ENCODE data around the gene SYCE3.

The SYCE3 gene

DNA sequence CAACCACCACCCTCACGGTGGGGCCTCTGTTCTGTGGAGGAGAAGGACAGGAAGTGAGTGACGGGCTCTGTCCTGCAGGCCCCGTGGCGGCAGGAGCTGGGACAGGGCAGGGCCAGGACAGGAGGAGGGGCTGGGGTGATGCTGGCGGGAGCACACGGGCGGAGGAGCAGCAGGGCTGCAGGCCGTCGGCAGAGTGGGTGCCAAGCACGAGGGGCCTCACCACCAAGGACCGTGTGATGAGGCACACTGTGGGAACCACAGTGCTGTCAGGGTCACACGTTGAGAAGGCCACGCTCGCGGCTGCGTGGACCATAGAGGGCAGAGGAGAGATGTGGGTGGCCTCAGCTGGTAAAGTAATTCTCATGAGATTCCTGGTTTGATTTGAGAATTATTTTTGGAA is 45.8 kb downstream of the SYCE3 start:
- H3K27ac ChIP-seq (ENCODE audit: extremely low read depth, low read depth, low read length) = no peak overlapping the region
- ChIA-PET CTCF (interaction anchor here (1.9 kb wide), 1 partner anchor 9 kb away, joined by 13 read pairs; the partner anchor contains the start of gene SCO2), POLR2A (interaction anchor here (1.0 to 3.2 kb wide), 2 partner anchors 8 to 9 kb away, joined by 5 to 12 read pairs; partner anchors contain the start of genes LMF2, NCAPH2 and SCO2)
- TF ChIP-seq ZNF701 (tag by site-specific recombination; IDR thresholded peaks at IDR 0.05) (no peak), ZNF426 (tag by site-specific recombination; IDR thresholded peaks at IDR 0.05) (no peak), ZNF394 (tag by site-specific recombination; IDR thresholded peaks at IDR 0.05; ENCODE audit: borderline replicate concordance) (no peak), ZBTB20 (tag by site-specific recombination; IDR thresholded peaks at IDR 0.05) (no peak), RBAK (tag by site-specific recombination; IDR thresholded peaks at IDR 0.05) (no peak), ZNF341 (tag by site-specific recombination; IDR thresholded peaks at IDR 0.05; ENCODE audit: low read depth) (no peak), KLF9 (tag by site-specific recombination; IDR thresholded peaks at IDR 0.05; ENCODE audit: low read depth) (no peak), MZF1 (tag by site-specific recombination; IDR thresholded peaks at IDR 0.05; ENCODE audit: borderline replicate concordance) (no peak), KLF8 (tag by site-specific recombination; IDR thresholded peaks at IDR 0.05) (no peak)
- TF ChIP-seq, protein P1, sequence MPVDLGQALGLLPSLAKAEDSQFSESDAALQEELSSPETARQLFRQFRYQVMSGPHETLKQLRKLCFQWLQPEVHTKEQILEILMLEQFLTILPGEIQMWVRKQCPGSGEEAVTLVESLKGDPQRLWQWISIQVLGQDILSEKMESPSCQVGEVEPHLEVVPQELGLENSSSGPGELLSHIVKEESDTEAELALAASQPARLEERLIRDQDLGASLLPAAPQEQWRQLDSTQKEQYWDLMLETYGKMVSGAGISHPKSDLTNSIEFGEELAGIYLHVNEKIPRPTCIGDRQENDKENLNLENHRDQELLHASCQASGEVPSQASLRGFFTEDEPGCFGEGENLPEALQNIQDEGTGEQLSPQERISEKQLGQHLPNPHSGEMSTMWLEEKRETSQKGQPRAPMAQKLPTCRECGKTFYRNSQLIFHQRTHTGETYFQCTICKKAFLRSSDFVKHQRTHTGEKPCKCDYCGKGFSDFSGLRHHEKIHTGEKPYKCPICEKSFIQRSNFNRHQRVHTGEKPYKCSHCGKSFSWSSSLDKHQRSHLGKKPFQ (tag by site-specific recombination; IDR thresholded peaks at IDR 0.05) = no peak
- TF ChIP-seq, protein P2, sequence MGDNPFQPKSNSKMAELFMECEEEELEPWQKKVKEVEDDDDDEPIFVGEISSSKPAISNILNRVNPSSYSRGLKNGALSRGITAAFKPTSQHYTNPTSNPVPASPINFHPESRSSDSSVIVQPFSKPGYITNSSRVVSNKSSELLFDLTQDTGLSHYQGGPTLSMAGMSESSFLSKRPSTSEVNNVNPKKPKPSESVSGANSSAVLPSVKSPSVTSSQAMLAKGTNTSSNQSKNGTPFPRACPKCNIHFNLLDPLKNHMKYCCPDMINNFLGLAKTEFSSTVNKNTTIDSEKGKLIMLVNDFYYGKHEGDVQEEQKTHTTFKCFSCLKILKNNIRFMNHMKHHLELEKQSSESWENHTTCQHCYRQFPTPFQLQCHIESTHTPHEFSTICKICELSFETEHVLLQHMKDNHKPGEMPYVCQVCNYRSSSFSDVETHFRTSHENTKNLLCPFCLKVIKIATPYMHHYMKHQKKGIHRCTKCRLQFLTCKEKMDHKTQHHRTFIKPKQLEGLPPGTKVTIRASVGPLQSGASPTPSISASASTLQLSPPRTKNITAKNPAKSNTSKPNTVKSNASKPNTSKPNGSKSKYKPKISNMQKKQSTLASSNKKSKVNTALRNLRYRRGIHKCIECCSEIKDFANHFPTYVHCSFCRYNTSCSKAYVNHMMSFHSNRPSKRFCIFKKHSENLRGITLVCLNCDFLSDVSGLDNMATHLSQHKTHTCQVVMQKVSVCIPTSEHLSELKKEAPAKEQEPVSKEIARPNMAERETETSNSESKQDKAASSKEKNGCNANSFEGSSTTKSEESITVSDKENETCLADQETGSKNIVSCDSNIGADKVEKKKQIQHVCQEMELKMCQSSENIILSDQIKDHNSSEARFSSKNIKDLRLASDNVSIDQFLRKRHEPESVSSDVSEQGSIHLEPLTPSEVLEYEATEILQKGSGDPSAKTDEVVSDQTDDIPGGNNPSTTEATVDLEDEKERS (tag by site-specific recombination; IDR thresholded peaks at IDR 0.05) = no peak
- TF ChIP-seq, protein P3, sequence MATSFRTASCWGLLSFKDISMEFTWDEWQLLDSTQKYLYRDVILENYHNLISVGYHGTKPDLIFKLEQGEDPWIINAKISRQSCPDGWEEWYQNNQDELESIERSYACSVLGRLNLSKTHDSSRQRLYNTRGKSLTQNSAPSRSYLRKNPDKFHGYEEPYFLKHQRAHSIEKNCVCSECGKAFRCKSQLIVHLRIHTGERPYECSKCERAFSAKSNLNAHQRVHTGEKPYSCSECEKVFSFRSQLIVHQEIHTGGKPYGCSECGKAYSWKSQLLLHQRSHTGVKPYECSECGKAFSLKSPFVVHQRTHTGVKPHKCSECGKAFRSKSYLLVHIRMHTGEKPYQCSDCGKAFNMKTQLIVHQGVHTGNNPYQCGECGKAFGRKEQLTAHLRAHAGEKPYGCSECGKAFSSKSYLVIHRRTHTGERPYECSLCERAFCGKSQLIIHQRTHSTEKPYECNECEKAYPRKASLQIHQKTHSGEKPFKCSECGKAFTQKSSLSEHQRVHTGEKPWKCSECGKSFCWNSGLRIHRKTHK (tag by site-specific recombination; IDR thresholded peaks at IDR 0.05) = no peak
- H3K4me3 ChIP-seq (ENCODE audit: low read depth, low read length) = no peak overlapping the region
- peaks cover 6 to 78% of the 10 kb centered on the region in 2 experiments; a peak in 2 of 3 replicates for H3K36me3 ChIP-seq (ENCODE audit: control insufficient read depth in 2 of 2, insufficient read depth in 1 of 2, low read length in 2 of 2)
- H3K9me3 ChIP-seq (ENCODE audit: control insufficient read depth, insufficient read depth, low read depth, low read length) = no peaks in the 10 kb centered on the region
- H3K4me1 ChIP-seq (ENCODE audit: control insufficient read depth, insufficient read depth, low read length) = no peaks in the 10 kb centered on the region

DNA sequence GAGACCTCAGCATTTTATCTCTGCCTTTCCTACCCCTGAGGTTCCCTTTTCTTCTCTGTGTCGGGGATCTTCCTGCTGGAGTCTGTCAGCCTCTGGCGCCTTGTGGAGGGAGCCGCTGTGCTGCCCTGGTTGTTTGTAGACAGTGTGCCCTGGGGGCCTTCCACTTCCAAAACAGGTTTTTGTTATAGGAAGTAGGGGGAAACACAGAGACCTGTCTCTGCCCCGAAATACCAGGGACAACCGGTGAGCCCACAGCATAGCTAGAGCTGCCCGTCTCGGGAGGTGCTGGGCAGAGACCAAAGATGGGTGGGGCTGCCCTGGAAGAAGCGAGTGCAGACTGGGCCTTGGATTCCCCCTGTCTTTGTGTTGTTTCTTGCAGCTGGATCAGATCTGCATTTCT is 46.7 kb downstream of the SYCE3 start:
- CTCF ChIA-PET = interaction anchor here (1.9 kb wide), 1 partner anchor 10 kb away, joined by 13 read pairs; the partner anchor contains the start of gene SCO2
- Histone ChIP-seq H3K4me3 (ENCODE audit: low read depth, low read length) (no peak overlapping the region), H3K9me3 (ENCODE audit: control insufficient read depth, insufficient read depth, low read depth, low read length) (no peaks in the 10 kb centered on the region), H3K27ac (ENCODE audit: extremely low read depth, low read depth, low read length) (no peak overlapping the region), H3K4me1 (ENCODE audit: control insufficient read depth, insufficient read depth, low read length) (no peaks in the 10 kb centered on the region), H3K36me3 (ENCODE audit: control insufficient read depth in 2 of 2, insufficient read depth in 1 of 2, low read length in 2 of 2) (peaks cover 6 to 71% of the 10 kb centered on the region in 2 experiments; a peak in 2 of 3 replicates)
- POLR2A ChIA-PET = interaction anchor here (2.6 to 3.2 kb wide), 2 partner anchors 8 to 9 kb away, joined by 12 to 22 read pairs; partner anchors contain the start of genes LMF2, NCAPH2 and SCO2
- TF ChIP-seq ZNF354C (tag by site-specific recombination; IDR thresholded peaks at IDR 0.05; ENCODE audit: borderline replicate concordance, low read depth) (no peak), ZNF132 (tag by site-specific recombination; IDR thresholded peaks at IDR 0.05; ENCODE audit: borderline replicate concordance) (no peak), ZSCAN30 (tag by site-specific recombination; IDR thresholded peaks at IDR 0.05) (no peak), ZNF114 (tag by site-specific recombination; IDR thresholded peaks at IDR 0.05) (no peak), ZNF274 (IDR thresholded peaks at IDR 0.05; ENCODE audit: low read length) (no peak), ZNF274 (tag by site-specific recombination; IDR thresholded peaks at IDR 0.05; ENCODE audit: borderline replicate concordance) (no peak), ZFP69B (tag by site-specific recombination; IDR thresholded peaks at IDR 0.05) (no peak), ZNF248 (tag by site-specific recombination; IDR thresholded peaks at IDR 0.05) (no peak), ZNF629 (tag by site-specific recombination; IDR thresholded peaks at IDR 0.05) (no peak), ZNF660 (tag by site-specific recombination; IDR thresholded peaks at IDR 0.05) (no peak), BCL11A (tag by site-specific recombination; IDR thresholded peaks at IDR 0.05; ENCODE audit: low read depth) (no peak), ZNF623 (tag by site-specific recombination; IDR thresholded peaks at IDR 0.05) (no peak), ZNF2 (tag by site-specific recombination; IDR thresholded peaks at IDR 0.05) (no peak), ZSCAN23 (tag by site-specific recombination; IDR thresholded peaks at IDR 0.05) (no peak), ZNF830 (tag by site-specific recombination; IDR thresholded peaks at IDR 0.05; ENCODE audit: low read depth) (no peak), ZBTB21 (tag by site-specific recombination; IDR thresholded peaks at IDR 0.05) (no peak), ZNF138 (tag by site-specific recombination; IDR thresholded peaks at IDR 0.05; ENCODE audit: borderline replicate concordance) (no peak), ZNF837 (tag by site-specific recombination; IDR thresholded peaks at IDR 0.05) (no peak)
- TF ChIP-seq, protein P4, sequence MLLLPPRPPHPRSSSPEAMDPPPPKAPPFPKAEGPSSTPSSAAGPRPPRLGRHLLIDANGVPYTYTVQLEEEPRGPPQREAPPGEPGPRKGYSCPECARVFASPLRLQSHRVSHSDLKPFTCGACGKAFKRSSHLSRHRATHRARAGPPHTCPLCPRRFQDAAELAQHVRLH (tag by site-specific recombination; IDR thresholded peaks at IDR 0.05) = no peak
